ENCODE data around the gene TBC1D9B.
"Not testable (repeated sequence)": the region's sequence is repeated elsewhere in the genome, so short reads cannot be mapped to it uniquely, and the experiment has no call there.

The TBC1D9B gene

GRCh38 chr5:179836225-179837019, 71.3 kb downstream of the TBC1D9B start:
- DNase-seq, result peak in 1 of 2 donors; percentile 24

- DNase-seq, result not testable (repeated sequence)
These were observed 72.8 kb downstream of the TBC1D9B start for GRCh38 chr5:179834871-179835270.

- no peak for DNase-seq
These were observed 73.6 kb downstream of the TBC1D9B start for GRCh38 chr5:179834120-179834519.

- DNase-seq, result no peak
These were observed 74.0 kb downstream of the TBC1D9B start for GRCh38 chr5:179833709-179834070.

GRCh38 chr5:179833056-179833708, 74.5 kb downstream of the TBC1D9B start:
- no peak for DNase-seq

GRCh38 chr5:179832039-179832745, 75.5 kb downstream of the TBC1D9B start:
- no peak for DNase-seq

- no peak for DNase-seq
These were observed 76.8 kb downstream of the TBC1D9B start for GRCh38 chr5:179830818-179831468.

- DNase-seq, result no peak
These were observed 77.8 kb downstream of the TBC1D9B start for GRCh38 chr5:179829732-179830435.

GRCh38 chr5:179828756-179829421, 78.8 kb downstream of the TBC1D9B start:
- no peak for DNase-seq

- peak; percentile 83 to 87 for DNase-seq
These were observed 80.0 kb downstream of the TBC1D9B start for GRCh38 chr5:179827680-179828079.

GRCh38 chr5:179825655-179826182, 82.0 kb downstream of the TBC1D9B start:
- DNase-seq, result no peak

GRCh38 chr5:179824745-179825112, 83.0 kb downstream of the TBC1D9B start:
- DNase-seq, result no peak

- DNase-seq, result no peak
These were observed 83.6 kb downstream of the TBC1D9B start for GRCh38 chr5:179823937-179824744.

- no peak for DNase-seq
These were observed 85.2 kb downstream of the TBC1D9B start for GRCh38 chr5:179822444-179822990.

GRCh38 chr5:179822059-179822432, 85.7 kb downstream of the TBC1D9B start:
- DNase-seq, result no peak

- DNase-seq, result peak; percentile 83 to 88
These were observed 86.2 kb downstream of the TBC1D9B start for GRCh38 chr5:179821298-179822058.

GRCh38 chr5:179820483-179821297, 87.0 kb downstream of the TBC1D9B start, which contains the start of gene SQSTM1:
SQSTM1 (plus strand) TSS chr5:179820905; CDS start chr5:179820937, 32 bp downstream.
- peak; percentile 74 to 90 for DNase-seq

GRCh38 chr5:179820127-179820482, 87.6 kb downstream of the TBC1D9B start:
- DNase-seq, result no peak

Measured in inflammatory macrophage treated with lipopolysaccharide for 1 hour (primary cell).